Calu3 (cell line): ENCODE results near the gene KLK7. TPM values are rescaled to one million over a fixed set of nuclear protein-coding genes. Genes with fewer than 3 reads are reported as not detected.
"Not testable (repeated sequence)": the region's sequence is repeated elsewhere in the genome, so short reads cannot be mapped to it uniquely, and the experiment has no call there.

Source experiments
- BruUV-seq: library from RNA; stranded (reverse); fragments of 400-500 nt; replicated peaks from 2 replicates; lab custom pipeline; 2021; lab: Mats Ljungman, UMichigan
- CTCF ChIA-PET: fragments of 300-600 bp; sonication (Branson Sonifier 250); formaldehyde crosslinking; loops from one replicate; lab custom pipeline; 2022; ENCODE audit warnings: antibody characterized with exemption; lab: Charles Lee
- DNase-seq: peaks from one replicate; pipeline ENCODE4 v3.0.0; 2022
- H3K27ac Mint-ChIP-seq: one replicate; pipeline ENCODE4 v1.8.0; 2022; ENCODE audit warnings: mixed read lengths; ENCODE audit not compliant: unreplicated experiment
- H3K27me3 Mint-ChIP-seq: one replicate; pipeline ENCODE4 v1.8.0; 2022; ENCODE audit warnings: mixed read lengths; ENCODE audit not compliant: unreplicated experiment
- H3K36me3 Mint-ChIP-seq: one replicate; pipeline ENCODE4 v1.8.0; 2022; ENCODE audit warnings: mild to moderate bottlenecking, moderate library complexity, mixed read lengths; ENCODE audit not compliant: insufficient read depth, unreplicated experiment
- H3K4me1 Mint-ChIP-seq: one replicate; pipeline ENCODE4 v1.8.0; 2022; ENCODE audit warnings: mild to moderate bottlenecking, low read depth, mixed read lengths; ENCODE audit not compliant: unreplicated experiment
- H3K4me3 Mint-ChIP-seq: one replicate; pipeline ENCODE4 v1.8.0; 2022; ENCODE audit warnings: mild to moderate bottlenecking, low read depth, moderate library complexity, mixed read lengths; ENCODE audit not compliant: unreplicated experiment
- H3K9me3 Mint-ChIP-seq: one replicate; pipeline ENCODE4 v1.8.0; 2022; ENCODE audit warnings: low read depth, mixed read lengths; ENCODE audit not compliant: unreplicated experiment
- CTCF ChIP-seq: fragments of 200-600 bp; IDR thresholded peaks from one replicate; pipeline ENCODE4 v1.8.0; 2022; ENCODE audit warnings: antibody characterized with exemption; ENCODE audit not compliant: unreplicated experiment
- intact Hi-C: fragments of 100-400 bp; cut with micrococcal nuclease; formaldehyde crosslinking; loops from one replicate; pipeline ENCODE4 v1.10.0; 2022; ENCODE audit not compliant: unreplicated experiment
- total RNA-seq: library from RNA; stranded (reverse); gene quantifications from 2 replicates; pipeline ENCODE4 v1.2.3, GENCODE V29; 2022

KLK7 gene
- total RNA-seq, 1 experiment from 2014 or later, result 6.5 TPM

- intact Hi-C loops, result no loop called here
- peaks cover 11% of the 10 kb centered on the region for H3K27me3 Mint-ChIP-seq
- DNase-seq, result no peak
- no peak overlapping the region for H3K4me3 Mint-ChIP-seq
- CTCF ChIA-PET, result interaction anchor here (0.7 kb wide), 1 partner anchor 224 kb away, joined by 3 read pairs; no protein-coding TSS in a partner anchor
- H3K4me1 Mint-ChIP-seq, result peaks cover 35% of the 10 kb centered on the region
- peaks cover 16% of the 10 kb centered on the region for H3K36me3 Mint-ChIP-seq
- H3K27ac Mint-ChIP-seq, result no peak overlapping the region
- no peak for TF ChIP-seq CTCF
- H3K9me3 Mint-ChIP-seq, result no peaks in the 10 kb centered on the region
- no TSS peak for BruUV-seq
Observed at GRCh38 chr19:50998061-50998460, 14.3 kb upstream of the KLK7 start.

GRCh38 chr19:50994129-50994528, 10.4 kb upstream of the KLK7 start:
- no peak overlapping the region for H3K4me3 Mint-ChIP-seq
- peaks cover 39% of the 10 kb centered on the region for H3K4me1 Mint-ChIP-seq
- no peak for TF ChIP-seq CTCF
- no TSS peak for BruUV-seq
- H3K27me3 Mint-ChIP-seq, result no peaks in the 10 kb centered on the region
- intact Hi-C loops, result no loop called here
- CTCF ChIA-PET, result no interaction called here
- peaks cover 4% of the 10 kb centered on the region for H3K36me3 Mint-ChIP-seq
- H3K9me3 Mint-ChIP-seq, result no peaks in the 10 kb centered on the region
- H3K27ac Mint-ChIP-seq, result no peak overlapping the region
- no peak for DNase-seq

GRCh38 chr19:50992666-50993035, 8.9 kb upstream of the KLK7 start:
- TF ChIP-seq CTCF, result no peak
- Mint-ChIP-seq H3K4me3 (no peak overlapping the region), H3K36me3 (peaks cover 4% of the 10 kb centered on the region), H3K9me3 (no peaks in the 10 kb centered on the region), H3K27me3 (no peaks in the 10 kb centered on the region), H3K27ac (peak overlapping the region; percentile 60), H3K4me1 (peaks cover 30% of the 10 kb centered on the region)
- CTCF ChIA-PET, result interaction anchor here (0.6 to 2.8 kb wide), 7 partner anchors 9 to 107 kb away, joined by 3 to 10 read pairs (median 4); partner anchors contain the start of genes KLK6 and KLK8
- intact Hi-C loops, result no loop called here
- no TSS peak for BruUV-seq
- peak; percentile 54 for DNase-seq

GRCh38 chr19:50984416-50984815, 699 bp upstream of the KLK7 start:
- H3K27ac Mint-ChIP-seq, H3K9me3 Mint-ChIP-seq, DNase-seq, H3K36me3 Mint-ChIP-seq, CTCF ChIA-PET, BruUV-seq, intact Hi-C loops: not testable (repeated sequence)
- peak overlapping the region; percentile 45 for H3K4me3 Mint-ChIP-seq
- peaks cover 23% of the 10 kb centered on the region for H3K4me1 Mint-ChIP-seq
- H3K27me3 Mint-ChIP-seq, result peaks cover 18% of the 10 kb centered on the region

GRCh38 chr19:50982186-50982585, 1.5 kb downstream of the KLK7 start:
- BruUV-seq, result no TSS peak
- Mint-ChIP-seq H3K36me3 (no peaks in the 10 kb centered on the region), H3K9me3 (no peaks in the 10 kb centered on the region), H3K27me3 (peaks cover 18% of the 10 kb centered on the region), H3K4me3 (no peak overlapping the region), H3K27ac (no peak overlapping the region), H3K4me1 (peaks cover 45% of the 10 kb centered on the region)
- CTCF ChIA-PET, result interaction anchor here (0.7 kb wide), 1 partner anchor 8 kb away, joined by 4 read pairs; no protein-coding TSS in a partner anchor
- no peak for DNase-seq
- TF ChIP-seq CTCF, result no peak
- intact Hi-C loops, result no loop called here
